Measurements from ENCODE around the gene ZXDC.
A peak's percentile ranks its signal among the peaks of the same experiment; 100 is the strongest.

The ZXDC gene, protein sequence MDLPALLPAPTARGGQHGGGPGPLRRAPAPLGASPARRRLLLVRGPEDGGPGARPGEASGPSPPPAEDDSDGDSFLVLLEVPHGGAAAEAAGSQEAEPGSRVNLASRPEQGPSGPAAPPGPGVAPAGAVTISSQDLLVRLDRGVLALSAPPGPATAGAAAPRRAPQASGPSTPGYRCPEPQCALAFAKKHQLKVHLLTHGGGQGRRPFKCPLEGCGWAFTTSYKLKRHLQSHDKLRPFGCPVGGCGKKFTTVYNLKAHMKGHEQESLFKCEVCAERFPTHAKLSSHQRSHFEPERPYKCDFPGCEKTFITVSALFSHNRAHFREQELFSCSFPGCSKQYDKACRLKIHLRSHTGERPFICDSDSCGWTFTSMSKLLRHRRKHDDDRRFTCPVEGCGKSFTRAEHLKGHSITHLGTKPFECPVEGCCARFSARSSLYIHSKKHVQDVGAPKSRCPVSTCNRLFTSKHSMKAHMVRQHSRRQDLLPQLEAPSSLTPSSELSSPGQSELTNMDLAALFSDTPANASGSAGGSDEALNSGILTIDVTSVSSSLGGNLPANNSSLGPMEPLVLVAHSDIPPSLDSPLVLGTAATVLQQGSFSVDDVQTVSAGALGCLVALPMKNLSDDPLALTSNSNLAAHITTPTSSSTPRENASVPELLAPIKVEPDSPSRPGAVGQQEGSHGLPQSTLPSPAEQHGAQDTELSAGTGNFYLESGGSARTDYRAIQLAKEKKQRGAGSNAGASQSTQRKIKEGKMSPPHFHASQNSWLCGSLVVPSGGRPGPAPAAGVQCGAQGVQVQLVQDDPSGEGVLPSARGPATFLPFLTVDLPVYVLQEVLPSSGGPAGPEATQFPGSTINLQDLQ

DNA sequence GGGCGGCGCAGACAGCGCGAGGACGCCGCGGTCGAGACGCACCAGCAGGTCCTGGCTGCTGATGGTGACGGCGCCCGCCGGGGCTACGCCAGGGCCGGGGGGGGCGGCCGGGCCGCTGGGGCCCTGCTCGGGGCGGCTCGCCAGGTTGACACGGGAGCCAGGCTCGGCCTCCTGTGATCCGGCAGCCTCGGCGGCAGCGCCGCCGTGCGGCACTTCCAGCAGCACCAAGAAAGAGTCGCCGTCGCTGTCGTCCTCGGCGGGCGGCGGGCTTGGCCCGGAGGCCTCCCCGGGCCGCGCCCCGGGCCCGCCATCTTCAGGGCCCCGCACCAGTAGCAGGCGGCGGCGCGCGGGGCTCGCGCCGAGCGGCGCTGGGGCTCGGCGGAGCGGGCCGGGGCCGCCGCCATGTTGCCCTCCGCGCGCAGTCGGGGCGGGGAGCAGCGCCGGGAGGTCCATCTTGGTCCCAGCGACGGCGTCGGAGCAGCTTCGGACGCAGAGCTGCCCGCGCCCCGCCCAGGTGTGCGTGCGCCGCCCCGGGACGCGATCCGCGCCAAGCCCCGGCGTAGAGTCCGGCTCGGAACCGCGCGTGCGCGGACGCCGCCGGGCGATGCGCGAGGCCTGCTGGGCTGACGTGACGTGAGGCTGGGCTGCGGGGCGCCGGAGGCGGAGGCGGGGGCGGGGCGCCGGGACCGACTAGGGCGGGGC is at the start of gene ZXDC:
Gene ZXDC, minus strand, starts transcription at position 479 of the 702 bp plus-strand sequence. Its CDS starts 26 bp downstream, at position 453.
- DNase-seq = peak; percentile 100

DNA sequence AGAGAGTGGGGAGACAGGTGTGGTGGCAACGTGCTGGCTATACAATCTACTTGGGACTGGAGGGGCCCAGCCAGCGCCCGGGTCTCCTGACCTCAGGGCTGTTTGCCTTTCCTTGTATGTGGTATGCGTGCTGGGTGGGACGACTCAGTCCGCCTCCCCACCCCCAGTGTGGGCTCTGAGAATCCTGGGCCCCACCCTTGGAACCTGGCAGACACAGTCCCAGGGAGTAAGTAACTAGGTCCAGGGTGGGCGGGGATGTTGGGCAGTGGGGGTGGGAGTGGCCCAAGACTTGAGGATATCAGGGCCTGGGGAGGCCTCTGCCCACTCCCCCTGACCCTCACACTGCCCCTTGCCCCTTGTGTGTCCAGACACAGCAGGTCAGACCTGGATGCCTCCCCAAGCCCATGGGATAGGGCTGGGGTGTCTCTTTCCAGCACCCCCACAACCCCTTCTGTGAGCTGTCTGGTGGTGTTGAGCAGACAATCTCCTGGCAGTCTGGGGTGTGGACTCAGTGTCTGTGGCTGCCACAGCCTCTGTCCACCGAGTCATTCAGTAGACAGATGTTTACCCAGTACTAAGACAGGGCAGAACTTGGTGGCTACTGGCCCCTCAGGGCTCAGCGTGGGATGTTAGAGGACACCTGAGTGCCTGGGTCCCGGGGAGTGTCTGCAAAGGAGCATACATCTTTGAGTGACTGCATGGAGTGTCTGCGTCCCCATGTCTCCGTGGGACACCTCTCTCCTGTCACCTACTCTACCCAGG is 49.6 kb upstream of the ZXDC start:
- no peak for DNase-seq

- no peak for DNase-seq
Observed at GRCh38 chr3:126524429-126524988, 48.8 kb upstream of the ZXDC start.

DNA sequence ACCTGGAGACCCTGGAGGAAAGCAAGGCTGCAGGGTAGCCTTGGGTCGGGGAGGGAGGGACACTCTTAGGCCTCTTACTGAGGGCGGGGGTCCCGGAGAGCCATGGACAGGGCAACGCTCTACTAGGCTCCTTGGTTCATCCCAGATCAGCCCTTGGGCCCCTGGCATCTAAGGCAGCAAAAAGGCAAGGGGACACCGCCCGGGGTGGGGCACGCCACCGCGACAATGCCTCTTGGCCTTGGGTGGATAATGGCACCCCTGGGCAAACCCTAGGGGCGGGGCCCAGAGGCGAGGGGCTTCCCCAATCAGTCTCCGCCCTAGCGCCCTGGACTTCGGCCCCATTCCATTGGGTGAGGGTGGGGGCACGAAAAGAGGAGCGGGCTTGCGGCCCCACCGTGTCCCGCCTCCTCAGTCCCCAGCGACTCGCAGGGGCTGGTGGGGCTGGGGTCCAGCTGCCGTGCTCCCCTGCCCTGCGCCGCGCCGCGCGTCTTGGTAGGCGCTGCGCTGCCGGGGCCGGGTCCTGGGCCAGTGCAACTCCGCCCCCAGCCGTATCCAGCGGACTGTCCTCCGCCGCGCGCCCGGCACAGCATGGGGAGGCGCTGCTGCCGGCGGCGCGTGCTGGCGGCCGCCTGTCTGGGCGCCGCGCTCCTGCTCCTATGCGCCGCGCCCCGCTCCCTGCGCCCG is 48.2 kb upstream of the ZXDC start, which contains the start of gene CHST13:
Gene CHST13, plus strand, starts transcription at position 411 of the 684 bp plus-strand sequence. Its CDS starts 178 bp downstream, at position 589.
- peak; percentile 75 for DNase-seq

GRCh38 chr3:126522363-126522788 is 46.7 kb upstream of the ZXDC start:
- peak; percentile 91 for DNase-seq

- DNase-seq = no peak
Observed at GRCh38 chr3:126521122-126521891, 45.6 kb upstream of the ZXDC start.

- DNase-seq = no peak
Observed at GRCh38 chr3:126519506-126520455, 44.1 kb upstream of the ZXDC start.

DNA sequence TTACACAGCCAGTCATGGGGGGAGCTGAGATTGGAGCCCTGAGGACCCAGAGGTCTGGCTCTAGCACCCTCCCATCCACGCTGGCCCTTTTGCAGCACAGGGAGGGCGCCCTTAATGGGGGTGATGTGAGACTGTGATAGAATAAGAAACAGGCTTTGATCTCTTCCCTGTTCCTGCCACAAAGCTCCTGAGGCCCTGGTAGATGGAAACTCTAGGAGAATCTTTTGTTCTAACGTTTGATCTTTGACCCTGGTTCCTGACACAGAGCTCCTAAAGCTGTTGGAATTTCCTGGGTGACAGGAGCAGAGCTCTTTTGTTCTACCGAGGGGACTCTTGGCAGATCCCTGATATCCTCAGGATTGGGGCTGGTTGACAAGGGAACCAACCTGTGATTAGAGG is 43.1 kb upstream of the ZXDC start:
- DNase-seq = no peak

GRCh38 chr3:126517986-126518778 is 42.5 kb upstream of the ZXDC start:
- no peak for DNase-seq

- DNase-seq = no peak
Observed at GRCh38 chr3:126517291-126517951, 41.7 kb upstream of the ZXDC start, which contains the start of gene UROC1. TSS of gene UROC1 (minus strand) at chr3:126517773. CDS start at chr3:126517719, 54 bp downstream.

DNA sequence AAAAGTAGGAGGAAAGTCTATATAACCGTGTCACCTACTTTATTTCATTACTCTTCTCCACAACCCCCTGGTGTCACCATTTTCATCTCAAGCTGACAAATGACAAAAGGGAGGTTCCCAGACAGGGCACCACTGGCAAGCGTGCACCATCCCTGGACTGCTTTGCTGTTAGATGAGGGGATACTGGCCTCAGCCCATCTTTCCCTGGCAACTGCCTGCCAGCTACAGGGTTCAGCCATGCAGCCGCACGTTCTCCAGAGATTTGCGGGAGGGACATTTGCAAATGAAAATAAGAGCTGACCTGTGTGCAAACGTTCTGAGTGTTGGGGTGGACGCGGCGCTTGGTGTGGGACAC is 41.2 kb upstream of the ZXDC start:
- no peak for DNase-seq

- DNase-seq = no peak
Observed at GRCh38 chr3:126516152-126516935, 40.7 kb upstream of the ZXDC start.

GRCh38 chr3:126515066-126515706 is 39.5 kb upstream of the ZXDC start:
- no peak for DNase-seq

GRCh38 chr3:126514161-126514560 is 38.5 kb upstream of the ZXDC start:
- DNase-seq = no peak

DNA sequence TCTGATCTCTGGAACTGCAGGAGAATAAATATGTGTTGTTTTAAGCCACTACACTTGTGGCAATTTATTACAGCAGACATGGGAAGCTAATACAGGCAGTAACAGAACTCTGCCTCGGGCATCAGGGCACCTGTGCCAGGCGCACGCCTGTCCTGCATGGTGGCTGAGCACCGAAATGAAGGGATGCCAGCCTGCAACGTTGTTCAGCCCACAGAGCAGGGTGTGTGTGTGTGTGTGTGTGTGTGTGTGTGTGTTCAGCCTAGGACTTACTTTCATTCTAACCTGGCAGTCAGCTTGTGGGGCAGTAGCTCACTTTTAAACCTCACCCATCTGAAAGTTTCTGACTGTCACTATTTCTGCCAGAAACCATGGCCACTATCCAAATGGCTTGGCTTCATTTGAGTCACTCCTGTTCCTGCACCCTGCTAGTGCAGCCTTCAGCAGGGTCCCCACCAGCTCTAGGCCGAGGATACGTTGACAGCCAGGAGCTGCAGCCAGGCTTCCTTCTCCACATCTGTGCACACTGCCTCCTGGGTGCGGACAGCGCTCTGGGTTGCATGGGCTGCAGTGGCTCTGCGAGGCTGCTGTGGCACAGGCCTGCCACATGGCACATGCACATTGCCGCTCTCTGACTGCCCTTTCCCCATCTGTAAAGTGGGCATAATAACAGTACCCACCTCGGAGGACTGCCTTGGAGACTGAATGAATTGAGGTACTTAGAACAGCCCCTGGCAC is 37.4 kb upstream of the ZXDC start:
- DNase-seq = no peak

DNA sequence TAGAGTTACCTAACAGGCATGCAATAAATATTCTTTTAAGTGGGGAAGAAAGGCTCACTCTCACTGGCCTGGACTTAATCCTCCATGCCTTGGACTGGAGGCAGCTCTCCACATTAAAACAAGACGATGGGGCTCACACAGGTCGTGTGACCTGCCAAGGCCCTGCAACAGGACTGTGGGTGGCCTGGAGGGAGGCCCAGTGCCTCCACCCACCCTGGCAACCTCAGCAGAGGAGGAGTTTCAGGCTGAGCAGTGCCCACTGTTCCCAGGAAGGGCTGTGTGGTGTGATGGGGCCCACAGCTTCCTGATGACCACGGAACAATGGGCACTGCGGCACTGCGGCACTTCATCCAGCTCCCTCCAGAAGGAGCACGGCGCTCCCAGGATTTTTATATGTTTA is 36.3 kb upstream of the ZXDC start:
- no peak for DNase-seq

Data from 8988T (cell line).